ENCODE measurements around the gene TAGLN3. TPM values are rescaled to one million over a fixed set of nuclear protein-coding genes. Genes with fewer than 3 reads are reported as not detected.

The TAGLN3 gene
- total and polyA plus RNA-seq, 2 of the 13 experiments (the other 11 are each of a cell fraction or from before 2014, with no cell fraction given) = 0.51 to 0.91 TPM

GRCh38 chr3:112042842-112043280 is 44.1 kb downstream of the TAGLN3 start (continued):
- TF ChIP-seq ZNF138 (CRISPR knock-in tag; IDR thresholded peaks at IDR 0.05; ENCODE audit: low read depth) (no peak), ZNF30 (CRISPR knock-in tag; IDR thresholded peaks at IDR 0.05) (no peak), CREB1 (IDR thresholded peaks at IDR 0.05) (peak; percentile 38; the same call in 1 of the 2 replicates), CREB1 (CRISPR knock-in tag; IDR thresholded peaks at IDR 0.05) (no peak), HDAC1 (CRISPR knock-in tag; IDR thresholded peaks at IDR 0.05) (no peak), RAD51 (IDR thresholded peaks at IDR 0.05; ENCODE audit: borderline replicate concordance) (no peak), ZNF331 (CRISPR knock-in tag; IDR thresholded peaks at IDR 0.05) (no peak)

- peak; percentile 62 for DNase-seq (ENCODE audit: low spot score)
- H3K4me1 ChIP-seq (ENCODE audit: insufficient read depth, low read length) = peaks cover 16% of the 10 kb centered on the region
- H3K36me3 ChIP-seq (replicated peaks in 1 of 2; ENCODE audit: control insufficient read depth in 1 of 2, insufficient read depth in 2 of 2, low read length in 2 of 2) = no peaks in the 10 kb centered on the region
- intact Hi-C loops (cut with micrococcal nuclease; ENCODE audit: unreplicated experiment) = loop anchor here (1.0 to 5.0 kb wide), 3 partner anchors 43 to 326 kb away; partner anchors contain the start of gene C3orf52
- no peaks in the 10 kb centered on the region for H4K20me1 ChIP-seq (ENCODE audit: insufficient read depth, low read length)
- FAIRE-seq = peak; percentile 79
- ATAC-seq = peak; percentile 95
- WGBS (ENCODE audit: low lambda C conversion rate) = 3% methylated on average over 7 of the region's 7 CpGs
- H3K4me2 ChIP-seq (ENCODE audit: low read depth, low read length) = no peak overlapping the region; the same call in 1 of the 2 replicates
- no peak overlapping the region for H3K27ac ChIP-seq (ENCODE audit: extremely low read length, insufficient read depth, low read length)
- H3K9ac ChIP-seq (ENCODE audit: insufficient read depth, low read depth, low read length) = no peak overlapping the region
- ChIA-PET POLR2A (no interaction called here), CTCF (ENCODE audit: low intra/inter-chr PET ratio, low total read pairs) (interaction anchor here (0.8 kb wide), 1 partner anchor 55 kb away, joined by 7 read pairs; no protein-coding TSS in a partner anchor)
- H3K4me3 ChIP-seq (replicated peaks in 1 of 3; ENCODE audit: insufficient read depth in 1 of 3, low read depth in 2 of 3, low read length in 3 of 3) = no peak overlapping the region
- no peaks in the 10 kb centered on the region for H3K9me3 ChIP-seq (ENCODE audit: low read length)
- BruUV-seq (replicated peaks) = no TSS peak
- H3K27me3 ChIP-seq (ENCODE audit: control insufficient read depth in 1 of 2, insufficient read depth in 2 of 2, low read length in 2 of 2) = peaks cover 0 to 17% of the 10 kb centered on the region in 2 experiments; a peak in 2 of 5 replicates
- no peak overlapping the region for H2AFZ ChIP-seq (ENCODE audit: low read length)
- no peaks in the 10 kb centered on the region for H3K79me2 ChIP-seq (ENCODE audit: insufficient read depth, low read length)
- in situ Hi-C loops (cut with HindIII; ENCODE audit: extremely low pct_ligation_motif_present, low pct_unique_long_range_greater_than_20kb) = no loop called here
- no peak for TF ChIP-seq TP53 (CRISPR knock-in tag; conservative IDR thresholded peaks at IDR 0.05)
- no peak for TF ChIP-seq TBX3 (IDR thresholded peaks at IDR 0.05; ENCODE audit: borderline replicate concordance)
- TF ChIP-seq HNRNPH1 (optimal IDR thresholded peaks at IDR 0.05; ENCODE audit: low read depth, low read length) = no peak
- no peak for TF ChIP-seq ATF3 (CRISPR knock-in tag; IDR thresholded peaks at IDR 0.05)
- TF ChIP-seq NFIC (IDR thresholded peaks at IDR 0.05; ENCODE audit: low read length) = no peak
- peak; percentile 67 for TF ChIP-seq STAG1 (CRISPR knock-in tag; IDR thresholded peaks at IDR 0.05)
- no peak for TF ChIP-seq ATF7 (IDR thresholded peaks at IDR 0.05)
- no peak for TF ChIP-seq ATF7 (CRISPR knock-in tag; IDR thresholded peaks at IDR 0.05)
- no peak for TF ChIP-seq RCOR2 (CRISPR knock-in tag; IDR thresholded peaks at IDR 0.05)
- peak; percentile 33; the same call in 1 of the 2 replicates for TF ChIP-seq RAD21 (CRISPR knock-in tag; IDR thresholded peaks at IDR 0.05)
- TF ChIP-seq ZNF414 (CRISPR knock-in tag; IDR thresholded peaks at IDR 0.05) = no peak
- no peak for TF ChIP-seq ZFP37 (CRISPR knock-in tag; IDR thresholded peaks at IDR 0.05; ENCODE audit: borderline replicate concordance)
- TF ChIP-seq ZSCAN29 (CRISPR knock-in tag; conservative IDR thresholded peaks at IDR 0.05) = no peak
- no peak for TF ChIP-seq ZNF224 (CRISPR knock-in tag; IDR thresholded peaks at IDR 0.05)
- no peak for TF ChIP-seq ZNF510 (CRISPR knock-in tag; IDR thresholded peaks at IDR 0.05; ENCODE audit: low read depth)
- TF ChIP-seq MIER3 (CRISPR knock-in tag; IDR thresholded peaks at IDR 0.05; ENCODE audit: borderline replicate concordance) = no peak
- TF ChIP-seq TCF7 (IDR thresholded peaks at IDR 0.05; ENCODE audit: low read depth) = no peak
- TF ChIP-seq KLF15 (CRISPR knock-in tag; IDR thresholded peaks at IDR 0.05; ENCODE audit: borderline replicate concordance) = no peak
- no peak for TF ChIP-seq CCAR2 (optimal IDR thresholded peaks at IDR 0.05; ENCODE audit: low read depth, low read length)
- no peak for TF ChIP-seq GFI1 (CRISPR knock-in tag; IDR thresholded peaks at IDR 0.05; ENCODE audit: borderline replicate concordance)
- TF ChIP-seq KLF6 (CRISPR knock-in tag; IDR thresholded peaks at IDR 0.05) = no peak
Measured at GRCh38 chr3:112043621-112044201, 45.0 kb downstream of the TAGLN3 start.
